Karpas-422 (cell line): ENCODE results near the gene WTIP. TPM values are rescaled to one million over a fixed set of nuclear protein-coding genes. Genes with fewer than 3 reads are reported as not detected.
"Not testable (repeated sequence)": the region's sequence is repeated elsewhere in the genome, so short reads cannot be mapped to it uniquely, and the experiment has no call there.

Source experiments
- DNase-seq: peaks from one replicate; pipeline ENCODE4 v3.0.0-alpha.2; 2015
- H2AFZ ChIP-seq: fragments of 200-600 bp; sonication (generic); 2 replicates; pipeline ENCODE4 v1.6.1; 2014; ENCODE audit warnings: antibody characterized with exemption, low read length, mixed read lengths
- H3K27ac ChIP-seq: fragments of 200-600 bp; sonication (generic); 2 replicates; pipeline ENCODE4 v1.5.1; 2014; ENCODE audit warnings: mild to moderate bottlenecking, low read length, moderate library complexity
- H3K27me3 ChIP-seq: fragments of 200-600 bp; sonication (generic); 2 replicates; pipeline ENCODE4 v1.6.1; 2014; ENCODE audit warnings: low read length, mixed read lengths
- H3K36me3 ChIP-seq: fragments of 200-600 bp; sonication (generic); 2 replicates; pipeline ENCODE4 v1.6.1; 2014; ENCODE audit warnings: low read length, mixed read lengths; ENCODE audit not compliant: insufficient read depth
- H3K4me1 ChIP-seq: fragments of 200-600 bp; sonication (generic); 2 replicates; pipeline ENCODE4 v1.6.1; 2014; ENCODE audit warnings: mild to moderate bottlenecking, low read length, mixed read lengths
- H3K4me2 ChIP-seq: fragments of 200-600 bp; sonication (generic); 2 replicates; pipeline ENCODE4 v1.6.1; 2014; ENCODE audit warnings: low read length, low read depth, mild to moderate bottlenecking; ENCODE audit not compliant: poor library complexity, severe bottlenecking
- H3K4me3 ChIP-seq: fragments of 200-600 bp; sonication (generic); 2 replicates; pipeline ENCODE4 v1.5.1; 2014; ENCODE audit warnings: mild to moderate bottlenecking, antibody characterized with exemption, low read length, mixed read lengths
- H3K79me2 ChIP-seq: fragments of 200-600 bp; sonication (generic); 2 replicates; pipeline ENCODE4 v1.6.1; 2014; ENCODE audit warnings: mild to moderate bottlenecking, low read length, mixed read lengths
- H3K9ac ChIP-seq: fragments of 200-600 bp; sonication (generic); 2 replicates; pipeline ENCODE4 v1.6.0; 2014; ENCODE audit warnings: low read length
- H3K9me2 ChIP-seq: fragments of 200-600 bp; sonication (generic), shearing (Covaris generic); replicated peaks from 2 replicates; pipeline ENCODE4 v1.6.0; 2014; ENCODE audit warnings: mild to moderate bottlenecking, low read length, moderate library complexity; ENCODE audit not compliant: insufficient read depth
- H3K9me3 ChIP-seq: fragments of 300-700, 200-600 bp; sonication (generic); 2 replicates; pipeline ENCODE4 v1.6.1; 2014; ENCODE audit warnings: low read length, mixed read lengths
- H4K20me1 ChIP-seq: fragments of 200-600 bp; sonication (generic); 2 replicates; pipeline ENCODE4 v1.6.1; 2014; ENCODE audit warnings: mild to moderate bottlenecking, antibody characterized with exemption, low read length, low read depth; ENCODE audit not compliant: insufficient read depth
- total RNA-seq: library from RNA; depleted of rRNA; stranded (reverse); fragments of >200 nt; shearing (Covaris generic); gene quantifications from 2 replicates; pipeline ENCODE4 v1.2.3, GENCODE V29; 2014; ENCODE audit warnings: low replicate concordance

Gene WTIP
- total RNA-seq, 1 experiment from 2014 or later: 1.1 TPM

DNA sequence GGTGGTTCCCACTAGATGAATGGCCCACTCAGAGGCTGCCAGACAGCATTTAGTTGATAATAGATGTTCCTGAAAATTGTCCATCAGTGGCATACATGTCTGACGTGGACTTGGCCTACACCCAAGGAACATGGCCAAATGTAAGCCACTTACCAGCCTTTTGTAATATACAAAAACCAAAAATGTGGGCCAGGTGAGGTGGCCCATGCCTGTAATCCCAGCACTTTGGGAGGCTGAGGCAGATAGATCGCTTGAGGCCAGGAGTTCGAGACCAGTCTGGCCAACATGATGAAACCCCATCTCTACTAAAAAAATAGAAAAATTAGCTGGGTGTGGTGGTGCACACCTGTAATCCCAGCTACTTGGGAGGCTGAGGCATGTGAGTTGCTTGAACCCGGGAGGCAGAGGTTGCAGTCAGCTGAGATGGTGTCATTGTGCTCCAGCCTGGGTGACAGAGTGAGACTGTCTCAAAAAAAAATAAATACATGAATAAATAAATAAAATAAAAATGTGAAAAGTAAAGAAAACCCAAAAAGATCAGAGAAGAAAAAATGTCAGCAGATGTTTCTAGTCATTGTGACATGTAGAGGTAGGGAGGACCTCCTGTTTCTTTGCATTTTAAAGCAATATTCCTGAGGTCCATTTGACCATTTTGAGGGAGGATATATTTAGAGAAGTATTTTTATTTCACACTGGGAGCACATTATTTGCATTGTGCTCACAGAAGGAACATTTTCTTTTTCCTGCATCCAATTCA is 7.1 kb upstream of the WTIP start:
- Histone ChIP-seq H2AFZ (no peak overlapping the region), H3K9me3 (no peaks in the 10 kb centered on the region)

DNA sequence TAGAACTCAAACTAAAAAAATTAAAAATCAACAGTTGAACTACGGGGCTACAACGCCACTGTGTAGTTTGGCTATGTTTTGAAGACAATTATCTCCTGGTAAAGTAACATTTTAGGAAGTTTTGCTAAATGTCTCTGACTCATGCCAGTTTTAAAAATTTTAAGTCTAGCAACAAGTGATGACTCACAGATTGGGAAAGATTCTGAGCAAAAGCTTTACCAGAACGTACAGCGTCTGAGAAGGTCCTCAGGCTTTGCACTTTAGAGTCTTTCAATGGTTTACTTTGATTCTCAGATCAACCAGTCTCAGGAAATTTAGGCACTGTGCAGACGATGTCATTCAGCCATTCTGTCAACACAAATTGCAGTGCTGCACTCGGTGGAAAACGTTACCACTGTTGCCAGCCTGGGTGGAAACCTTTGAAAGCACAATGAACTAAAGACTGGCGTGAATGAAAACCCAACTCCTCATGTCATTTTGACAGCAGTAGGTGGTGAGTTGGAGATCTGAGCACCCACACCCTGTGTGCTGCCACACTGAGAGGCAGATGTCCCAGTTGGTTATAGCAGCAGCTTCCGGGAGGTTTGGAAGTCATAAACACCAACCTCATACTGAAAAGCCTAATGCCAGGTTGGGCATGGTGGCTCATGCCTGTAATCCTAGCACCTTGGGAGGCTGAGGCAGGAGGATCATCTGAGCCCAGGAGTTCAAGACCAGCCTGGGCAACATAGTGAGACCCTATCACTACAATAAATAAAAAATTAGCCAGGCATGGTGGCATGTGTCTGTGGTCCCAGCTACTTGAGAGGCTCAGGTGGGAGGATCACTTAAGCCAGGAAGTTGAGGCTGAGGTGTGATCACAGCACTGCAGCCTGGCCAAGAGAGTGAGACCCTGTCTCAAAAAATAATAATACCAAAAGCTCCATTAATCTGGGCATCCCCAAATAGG is 6.3 kb upstream of the WTIP start:
- Histone ChIP-seq H4K20me1 (no peaks in the 10 kb centered on the region), H3K4me2 (no peak overlapping the region), H3K9ac (no peak overlapping the region), H3K9me3 (no peaks in the 10 kb centered on the region), H3K27ac (no peak overlapping the region), H2AFZ (no peak overlapping the region), H3K79me2 (no peaks in the 10 kb centered on the region), H3K4me3 (no peak overlapping the region), H3K9me2 (no peaks in the 10 kb centered on the region), H3K27me3 (no peaks in the 10 kb centered on the region), H3K36me3 (peaks cover 20% of the 10 kb centered on the region; the same call in 1 of the 2 replicates), H3K4me1 (no peaks in the 10 kb centered on the region)
- no peak for DNase-seq

More for the DNA sequence above, 7.1 kb upstream of the WTIP start:
- no peak for DNase-seq
- H4K20me1 ChIP-seq: no peaks in the 10 kb centered on the region
- H3K79me2 ChIP-seq: no peaks in the 10 kb centered on the region
- no peak overlapping the region for H3K4me3 ChIP-seq
- H3K4me1 ChIP-seq: no peaks in the 10 kb centered on the region
- no peak overlapping the region for H3K4me2 ChIP-seq
- H3K27me3 ChIP-seq: no peaks in the 10 kb centered on the region
- no peak overlapping the region for H3K27ac ChIP-seq
- no peak overlapping the region for H3K9ac ChIP-seq
- peaks cover 22% of the 10 kb centered on the region; the same call in 1 of the 2 replicates for H3K36me3 ChIP-seq
- no peaks in the 10 kb centered on the region for H3K9me2 ChIP-seq

DNA sequence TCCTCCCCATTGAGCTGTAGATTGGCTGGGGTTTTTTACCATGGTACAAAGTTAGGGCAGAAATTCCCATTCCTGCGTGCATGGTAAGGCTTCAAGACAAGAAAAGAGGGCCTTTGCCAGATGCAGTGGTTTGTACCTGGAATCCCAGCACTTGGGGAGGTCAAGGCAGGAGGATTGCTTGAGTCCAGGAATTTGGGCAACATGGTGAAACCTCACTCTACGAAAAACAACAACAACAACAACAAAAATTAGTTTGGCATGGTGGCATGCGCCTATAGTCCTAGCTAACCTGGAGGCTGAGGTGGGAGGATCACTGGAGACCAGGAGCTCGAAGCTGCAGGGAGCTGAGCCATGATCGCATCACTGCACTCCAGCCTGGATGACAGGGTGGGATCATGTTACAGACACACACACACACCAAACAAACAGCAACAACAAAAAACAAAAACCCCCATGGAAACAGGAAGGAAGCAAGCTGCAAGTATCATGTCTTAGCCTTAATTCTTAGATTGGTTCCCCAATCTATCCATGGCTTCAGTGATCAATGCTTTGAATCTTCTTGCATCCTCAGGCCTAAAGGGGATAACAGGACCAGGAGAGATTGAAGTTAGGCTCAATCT is 5.5 kb upstream of the WTIP start:
- no peak overlapping the region for H3K4me3 ChIP-seq
- H3K27ac ChIP-seq: no peak overlapping the region
- H3K36me3 ChIP-seq: peaks cover 13% of the 10 kb centered on the region; the same call in 1 of the 2 replicates

DNA sequence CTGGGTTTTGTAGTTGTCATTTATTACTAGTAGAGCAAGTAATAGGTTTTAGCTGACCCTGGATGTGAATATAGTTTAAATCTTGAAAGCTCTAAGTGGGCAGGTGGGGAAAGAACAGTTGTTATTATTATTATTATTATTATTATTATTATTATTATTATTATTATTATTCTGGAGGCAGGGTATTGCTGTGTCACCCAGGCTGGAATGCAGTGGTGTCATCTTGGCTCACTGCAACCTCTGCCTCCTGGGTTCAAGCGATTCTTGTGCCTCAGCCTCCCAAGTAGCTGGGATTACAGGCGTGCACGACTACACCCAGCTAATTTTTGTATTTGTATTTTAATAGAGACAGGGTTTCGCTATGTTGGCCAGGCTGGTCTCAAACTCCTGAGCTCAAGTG is 3.1 kb upstream of the WTIP start:
- H4K20me1 ChIP-seq, DNase-seq, H3K79me2 ChIP-seq, H2AFZ ChIP-seq, H3K36me3 ChIP-seq, H3K27me3 ChIP-seq, H3K9me2 ChIP-seq, H3K4me2 ChIP-seq, H3K27ac ChIP-seq, H3K4me3 ChIP-seq, H3K4me1 ChIP-seq, H3K9me3 ChIP-seq, H3K9ac ChIP-seq: not testable (repeated sequence)

More for the DNA sequence above, 5.5 kb upstream of the WTIP start:
- Histone ChIP-seq H3K4me2 (no peak overlapping the region), H3K4me1 (no peaks in the 10 kb centered on the region), H3K9me3 (no peaks in the 10 kb centered on the region), H3K79me2 (no peaks in the 10 kb centered on the region), H4K20me1 (no peaks in the 10 kb centered on the region), H3K27me3 (no peaks in the 10 kb centered on the region), H2AFZ (no peak overlapping the region), H3K9ac (no peak overlapping the region), H3K9me2 (no peaks in the 10 kb centered on the region)
- no peak for DNase-seq

DNA sequence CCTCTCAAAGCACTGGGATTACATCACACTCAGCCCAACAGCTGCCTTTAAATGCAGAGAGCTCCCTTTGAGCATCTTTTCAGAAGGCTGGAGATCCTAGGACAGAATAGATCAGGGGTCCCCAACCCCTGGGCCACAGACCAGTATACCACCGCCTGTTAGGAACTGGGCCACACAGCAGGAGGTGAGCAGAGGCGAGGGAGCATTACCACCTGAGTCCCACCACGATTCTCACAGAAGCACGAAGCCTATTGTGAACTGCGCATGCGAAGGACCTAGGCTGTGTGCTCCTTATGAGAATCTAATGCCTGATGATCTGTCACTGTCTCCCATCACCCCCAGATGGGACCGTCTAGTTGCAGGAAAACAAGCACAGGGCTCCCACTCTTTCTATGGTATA is 2.2 kb upstream of the WTIP start:
- H3K9ac ChIP-seq: no peak overlapping the region
- H3K9me2 ChIP-seq: no peaks in the 10 kb centered on the region
- H3K9me3 ChIP-seq: no peaks in the 10 kb centered on the region
- no peaks in the 10 kb centered on the region for H3K4me1 ChIP-seq
- no peaks in the 10 kb centered on the region for H3K36me3 ChIP-seq
- no peak overlapping the region for H2AFZ ChIP-seq
- no peaks in the 10 kb centered on the region for H3K27me3 ChIP-seq
- H3K4me2 ChIP-seq: no peak overlapping the region
- no peak overlapping the region for H3K27ac ChIP-seq
- no peaks in the 10 kb centered on the region for H4K20me1 ChIP-seq
- no peaks in the 10 kb centered on the region for H3K79me2 ChIP-seq
- no peak overlapping the region for H3K4me3 ChIP-seq
- no peak for DNase-seq

DNA sequence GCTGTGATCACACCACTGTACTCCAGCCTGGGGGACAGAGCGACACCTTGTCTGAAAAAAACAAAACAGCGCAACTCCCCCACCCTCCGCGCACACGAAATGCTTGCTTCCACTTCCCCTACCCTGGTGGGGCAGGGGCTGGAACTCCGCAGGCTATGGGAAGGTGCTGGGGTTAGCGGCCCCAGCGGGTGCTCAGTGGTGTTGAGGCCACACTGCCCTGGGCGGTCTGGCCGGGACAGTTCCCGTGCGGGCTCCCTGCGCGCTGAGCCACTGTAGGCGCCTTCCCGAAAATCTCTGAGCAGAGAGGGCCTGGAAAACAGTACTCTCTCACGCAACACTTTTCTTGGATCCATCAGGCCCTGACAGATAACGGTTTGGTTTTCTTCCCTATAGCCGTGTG is 1.1 kb upstream of the WTIP start:
- H3K36me3 ChIP-seq: no peaks in the 10 kb centered on the region
- no peaks in the 10 kb centered on the region for H3K4me1 ChIP-seq
- no peak overlapping the region for H3K4me3 ChIP-seq
- H3K9ac ChIP-seq: no peak overlapping the region
- H3K9me3 ChIP-seq: no peaks in the 10 kb centered on the region
- H3K9me2 ChIP-seq: no peaks in the 10 kb centered on the region
- H4K20me1 ChIP-seq: no peaks in the 10 kb centered on the region
- H3K27me3 ChIP-seq: no peaks in the 10 kb centered on the region
- DNase-seq: no peak
- no peaks in the 10 kb centered on the region for H3K79me2 ChIP-seq
- no peak overlapping the region for H3K4me2 ChIP-seq
- H2AFZ ChIP-seq: no peak overlapping the region
- no peak overlapping the region for H3K27ac ChIP-seq

DNA sequence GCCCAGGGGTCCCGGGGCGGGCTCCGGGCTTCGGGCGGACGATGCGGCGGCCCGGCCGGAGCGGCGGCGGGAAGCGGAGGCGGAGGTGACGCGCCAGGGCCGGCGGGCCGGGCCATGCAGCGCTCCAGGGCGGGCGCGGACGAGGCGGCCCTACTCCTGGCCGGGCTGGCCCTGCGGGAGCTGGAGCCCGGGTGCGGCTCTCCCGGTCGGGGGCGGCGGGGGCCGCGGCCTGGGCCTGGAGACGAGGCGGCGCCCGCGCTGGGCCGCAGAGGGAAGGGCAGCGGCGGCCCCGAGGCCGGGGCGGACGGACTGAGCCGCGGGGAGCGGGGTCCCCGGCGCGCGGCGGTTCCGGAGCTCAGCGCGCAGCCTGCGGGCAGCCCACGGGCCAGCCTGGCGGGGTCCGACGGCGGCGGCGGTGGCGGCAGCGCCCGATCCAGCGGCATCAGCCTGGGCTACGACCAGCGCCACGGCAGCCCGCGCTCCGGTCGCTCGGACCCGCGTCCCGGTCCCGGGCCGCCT is 362 bp downstream of the WTIP start:
- H3K4me1 ChIP-seq: no peaks in the 10 kb centered on the region
- no peak overlapping the region for H3K27ac ChIP-seq
- no peaks in the 10 kb centered on the region for H3K9me2 ChIP-seq
- H3K4me3 ChIP-seq: no peak overlapping the region
- DNase-seq: no peak
- H2AFZ ChIP-seq: no peak overlapping the region
- H3K27me3 ChIP-seq: no peaks in the 10 kb centered on the region
- H3K79me2 ChIP-seq: no peaks in the 10 kb centered on the region
- H3K9me3 ChIP-seq: no peaks in the 10 kb centered on the region
- H3K4me2 ChIP-seq: no peak overlapping the region
- H3K9ac ChIP-seq: no peak overlapping the region
- no peaks in the 10 kb centered on the region for H3K36me3 ChIP-seq
- no peaks in the 10 kb centered on the region for H4K20me1 ChIP-seq
